IMR-90 (cell line): ENCODE data around the gene SEC16A. TPM values are rescaled to one million over a fixed set of nuclear protein-coding genes. Genes with fewer than 3 reads are reported as not detected.
"Not testable (repeated sequence)": the region's sequence is repeated elsewhere in the genome, so short reads cannot be mapped to it uniquely, and the experiment has no call there.

Experiments used
- ATAC-seq: fragments of 200-7000 bp; cut with Tn5 transposase; 2 replicates; pipeline ENCODE4 v1.9.1; 2020; ENCODE audit warnings: low read depth, mild to moderate bottlenecking, moderate library complexity
- BruUV-seq: library from RNA; stranded (reverse); fragments of 400-500 nt; replicated peaks from 2 replicates; lab custom pipeline; 2021; lab: Mats Ljungman, UMichigan
- CTCF ChIA-PET: fragments of 300-600 bp; formaldehyde crosslinking; extraction: SDS; loops from one replicate; lab custom pipeline; 2021; ENCODE audit warnings: antibody characterized with exemption; lab: Yijun Ruan, JAX
- POLR2A ChIA-PET: fragments of 300-600 bp; sonication (Branson Sonifier 250); formaldehyde crosslinking; loops from one replicate; lab custom pipeline; 2022; ENCODE audit warnings: antibody characterized with exemption; ENCODE audit not compliant: unreplicated experiment; lab: Charles Lee
- DNase-seq: peaks from one replicate; pipeline ENCODE4 v3.0.0; 2013
- H2AFZ ChIP-seq: replicated peaks from 2 replicates; pipeline ENCODE3; 2013; ENCODE audit warnings: low read length, mild to moderate bottlenecking; ENCODE audit not compliant: poor library complexity
- H2AK5ac ChIP-seq: 2 replicates; pipeline ENCODE4 v1.6.1; 2013; ENCODE audit warnings: low read depth, low read length, inconsistent platforms
- H2AK9ac ChIP-seq: replicated peaks from 2 replicates; pipeline ENCODE3; 2013; ENCODE audit warnings: mild to moderate bottlenecking, low read depth, low read length, moderate library complexity; ENCODE audit not compliant: poor library complexity
- H2BK120ac ChIP-seq: 2 replicates; pipeline ENCODE4 v1.6.1; 2013; ENCODE audit warnings: low read depth, low read length, inconsistent platforms
- H2BK15ac ChIP-seq: 3 replicates; pipeline ENCODE4 v1.6.1; 2013; ENCODE audit warnings: low read depth, low read length, inconsistent platforms
- H2BK20ac ChIP-seq: 2 replicates; pipeline ENCODE4 v1.6.1; 2013; ENCODE audit warnings: low read depth, mild to moderate bottlenecking, inconsistent platforms, low read length, moderate library complexity
- H2BK5ac ChIP-seq: 2 replicates; pipeline ENCODE4 v1.6.1; 2013; ENCODE audit warnings: mild to moderate bottlenecking, low read depth, low read length, inconsistent platforms; ENCODE audit not compliant: poor library complexity, severe bottlenecking
- H3K14ac ChIP-seq: replicated peaks from 2 replicates; pipeline ENCODE4 v1.6.1; 2013; ENCODE audit warnings: low read depth, low read length, inconsistent platforms
- H3K18ac ChIP-seq: 2 replicates; pipeline ENCODE4 v1.6.1; 2013; ENCODE audit warnings: low read depth, low read length, control low read depth
- H3K23ac ChIP-seq: 2 replicates; pipeline ENCODE4 v1.6.1; 2013; ENCODE audit warnings: low read depth, low read length, inconsistent platforms
- H3K27ac ChIP-seq: 2 replicates; pipeline ENCODE4 v1.5.1; 2013; ENCODE audit warnings: mild to moderate bottlenecking, control low read depth, low read length; ENCODE audit not compliant: insufficient read depth
- H3K27me3 ChIP-seq: 2 replicates; pipeline ENCODE4 v1.6.1; 2013; ENCODE audit warnings: low read length; ENCODE audit not compliant: control insufficient read depth, insufficient read depth
- H3K36me3 ChIP-seq: 2 replicates; pipeline ENCODE4 v1.6.1; 2013; ENCODE audit warnings: low read length, mixed read lengths; ENCODE audit not compliant: control insufficient read depth, insufficient read depth
- H3K4ac ChIP-seq: 2 replicates; pipeline ENCODE4 v1.6.1; 2013; ENCODE audit warnings: low read depth, low read length, inconsistent platforms
- H3K4me1 ChIP-seq: 2 replicates; pipeline ENCODE4 v1.6.1; 2013; ENCODE audit warnings: low read length, mixed read lengths; ENCODE audit not compliant: control insufficient read depth, insufficient read depth
- H3K4me2 ChIP-seq: 2 replicates; pipeline ENCODE4 v1.6.1; 2013; ENCODE audit warnings: low read depth, mild to moderate bottlenecking, control low read depth, low read length, moderate library complexity
- H3K4me3 ChIP-seq: 2 replicates; pipeline ENCODE4 v1.5.1; 2013; ENCODE audit warnings: low read depth, mild to moderate bottlenecking, control low read depth, low read length, moderate library complexity; ENCODE audit not compliant: insufficient read depth
- H3K56ac ChIP-seq: 2 replicates; pipeline ENCODE4 v1.6.1; 2013; ENCODE audit warnings: low read length, inconsistent platforms; ENCODE audit not compliant: insufficient read depth; ENCODE audit errors: extremely low read depth
- H3K79me1 ChIP-seq, 2 experiments: 2 replicates each; pipeline ENCODE4 v1.6.1; 2013; ENCODE audit warnings: low read length in 2 of 2, inconsistent platforms in 1 of 2, low read depth in 1 of 2
- H3K9ac ChIP-seq: 2 replicates; pipeline ENCODE4 v1.6.1; 2013; ENCODE audit warnings: low read depth, low read length, control low read depth
- H3K9me1 ChIP-seq: 2 replicates; pipeline ENCODE4 v1.6.1; 2013; ENCODE audit warnings: low read length, inconsistent platforms; ENCODE audit not compliant: insufficient read depth
- H3K9me3 ChIP-seq: 2 replicates; pipeline ENCODE4 v1.6.1; 2013; ENCODE audit warnings: low read length; ENCODE audit not compliant: control insufficient read depth, insufficient read depth
- H4K20me1 ChIP-seq: 2 replicates; pipeline ENCODE4 v1.6.1; 2013; ENCODE audit warnings: low read length, inconsistent platforms; ENCODE audit not compliant: insufficient read depth
- H4K5ac ChIP-seq: 2 replicates; pipeline ENCODE4 v1.6.1; 2013; ENCODE audit warnings: mild to moderate bottlenecking, low read depth, low read length, control low read depth
- H4K8ac ChIP-seq, 2 experiments: 2 replicates each; pipeline ENCODE4 v1.6.1; 2013; ENCODE audit warnings: low read depth in 2 of 2, low read length in 2 of 2, control low read depth in 1 of 2, inconsistent platforms in 1 of 2
- H4K91ac ChIP-seq: 2 replicates; pipeline ENCODE4 v1.6.1; 2013; ENCODE audit warnings: low read depth, low read length, inconsistent platforms; ENCODE audit not compliant: insufficient read depth
- WGBS, 2 experiments: methylation state at CpG; one replicate each; pipeline versions ENCODE4 v1.1.5 to v1.1.7; 2013; ENCODE audit warnings: missing lambda C conversion rate in 2 of 2; ENCODE audit not compliant: insufficient read length in 1 of 2; ENCODE audit errors: extremely low coverage in 2 of 2; 5-methylcytosine and 5-hydroxymethylcytosine counted together
- dilution Hi-C: fragments of 300-500 bp; cut with HindIII; formaldehyde crosslinking; loops from one replicate; pipeline ENCODE4 v1.14.3; 2018; ENCODE audit warnings: low sequenced_read_pairs; ENCODE audit not compliant: unreplicated experiment
- in situ Hi-C: fragments of 300-500 bp; cut with MboI; formaldehyde crosslinking; loops from 3 replicates; pipeline ENCODE4 v1.14.3; 2019; ENCODE audit warnings: low sequenced_read_pairs, inconsistent platforms, mixed read lengths
- intact Hi-C: fragments of 100-400 bp; cut with micrococcal nuclease; formaldehyde crosslinking; loops from 2 replicates; pipeline ENCODE4 v1.10.0; 2022
- polyA plus RNA-seq, 3 experiments: library from polyadenylated mRNA; depleted of rRNA; stranded (reverse); fragments of >200 nt; gene quantifications; 2 replicates each; pipeline ENCODE4 v1.2.3, GENCODE V29; 2012; ENCODE audit warnings: low replicate concordance in 1 of 3
- total RNA-seq: library from RNA; depleted of rRNA; stranded (reverse); fragments of >200 nt; gene quantifications from 2 replicates; pipeline ENCODE4 v1.2.3, GENCODE V29; 2012

Gene SEC16A
- total and polyA plus RNA-seq, 2 of the 4 experiments (the other 2 are of a cell fraction) = 12.2 to 48.1 TPM

GRCh38 chr9:136425367-136425766 is 57.5 kb downstream of the SEC16A start:
- H4K91ac ChIP-seq, H3K23ac ChIP-seq, H3K9me3 ChIP-seq, H3K9me1 ChIP-seq, in situ Hi-C loops, H2BK15ac ChIP-seq, H3K4me3 ChIP-seq, H2AK9ac ChIP-seq, POLR2A ChIA-PET, H3K4me1 ChIP-seq, H3K14ac ChIP-seq, H3K4ac ChIP-seq, H2BK20ac ChIP-seq, H3K79me1 ChIP-seq, intact Hi-C loops, H2BK5ac ChIP-seq, H3K9ac ChIP-seq, DNase-seq, H2BK120ac ChIP-seq, H3K18ac ChIP-seq, BruUV-seq, H4K20me1 ChIP-seq, ATAC-seq, H3K27me3 ChIP-seq, CTCF ChIA-PET, H4K8ac ChIP-seq, dilution Hi-C loops, H3K4me2 ChIP-seq, H2AFZ ChIP-seq, H4K5ac ChIP-seq, H3K56ac ChIP-seq, H3K27ac ChIP-seq, H2AK5ac ChIP-seq: not testable (repeated sequence)
- H3K36me3 ChIP-seq = peaks cover 64% of the 10 kb centered on the region
- 89% methylated on average over 5 of the region's 7 CpGs; no CpG with 5 or more reads in 1 of the 2 experiments for WGBS, 2 experiments
